Smooth muscle cell of the umbilical artery (primary cell): ENCODE data around the gene PPP1R37. TPM values are rescaled to one million over a fixed set of nuclear protein-coding genes. Genes with fewer than 3 reads are reported as not detected.

ENCODE experiments used
- total RNA-seq: library from RNA; depleted of rRNA; stranded (reverse); fragments of >200 nt; gene quantifications from 2 replicates; pipeline ENCODE4 v1.2.3, GENCODE V29; 2014

PPP1R37 gene
- total RNA-seq: 25.8 and 26.7 TPM in 2 replicates

GRCh38 chr19:45092747-45093678 lies at the start of gene PPP1R37:
Gene PPP1R37, plus strand, starts transcription at chr19:45093179. Its CDS starts 147 bp downstream, at chr19:45093326.

GRCh38 chr19:45076029-45076850 lies 16.7 kb upstream of the PPP1R37 start, which contains the start of gene ZNF296:
Gene ZNF296, minus strand, starts transcription at chr19:45076478. Its CDS starts 105 bp downstream, at chr19:45076373.

GRCh38 chr19:45079063-45079910 lies 13.7 kb upstream of the PPP1R37 start, which contains the start of gene GEMIN7:
Gene GEMIN7, plus strand, starts transcription at chr19:45079260. Its CDS starts 10,855 bp downstream, at chr19:45090115.

GRCh38 chr19:45160870-45161737 lies 68.1 kb downstream of the PPP1R37 start, which contains the start of gene NKPD1:
Gene NKPD1, minus strand, starts transcription at chr19:45160982. Its CDS starts 832 bp downstream, at chr19:45160150.

GRCh38 chr19:45177817-45178261 lies 84.9 kb downstream of the PPP1R37 start, which contains the start of gene TRAPPC6A:
Gene TRAPPC6A, minus strand, starts transcription at chr19:45178237. Its CDS starts 19 bp downstream, at chr19:45178218.

GRCh38 chr19:45178262-45179071 lies 85.5 kb downstream of the PPP1R37 start, which contains the start of gene BLOC1S3:
Gene BLOC1S3, plus strand, starts transcription at chr19:45178784. Its CDS starts 513 bp downstream, at chr19:45179297.

Other genes with a start within 250 kb of the PPP1R37 start
- 95.6 and 115 TPM in 2 replicates for gene NECTIN2, start 246.9 kb upstream of the PPP1R37 start, total RNA-seq
- gene TOMM40, start 201.9 kb upstream of the PPP1R37 start, total RNA-seq: 43.4 and 64.6 TPM in 2 replicates
- gene APOE, start 187.4 kb upstream of the PPP1R37 start, total RNA-seq: 2.3 and 8.9 TPM in 2 replicates
- 0.59 TPM in 1 of 2 replicates, not detected in the other for gene APOC1, start 178.6 kb upstream of the PPP1R37 start, total RNA-seq
- not detected in 2 replicates for gene APOC4, start 150.9 kb upstream of the PPP1R37 start, total RNA-seq
- gene APOC2, start 147.1 kb upstream of the PPP1R37 start, total RNA-seq: not detected in 2 replicates
- 51.7 and 56.2 TPM in 2 replicates for gene CLPTM1, start 137.8 kb upstream of the PPP1R37 start, total RNA-seq
- gene RELB, start 91.7 kb upstream of the PPP1R37 start, total RNA-seq: 11.0 and 19.2 TPM in 2 replicates
- 16.9 and 19.1 TPM in 2 replicates for gene CLASRP, start 54.1 kb upstream of the PPP1R37 start, total RNA-seq
- 0.32 TPM in 1 of 2 replicates, not detected in the other for gene ZNF296, start 16.7 kb upstream of the PPP1R37 start, total RNA-seq
- 20.9 and 25.2 TPM in 2 replicates for gene GEMIN7, start 13.9 kb upstream of the PPP1R37 start, total RNA-seq
- gene NKPD1, start 67.8 kb downstream of the PPP1R37 start, total RNA-seq: under 0.01 and 0.51 TPM in 2 replicates
- 2.8 and 5.0 TPM in 2 replicates for gene TRAPPC6A, start 85.1 kb downstream of the PPP1R37 start, total RNA-seq
- 5.5 and 7.4 TPM in 2 replicates for gene BLOC1S3, start 85.6 kb downstream of the PPP1R37 start, total RNA-seq
- 0.05 TPM in 1 of 2 replicates, not detected in the other for gene EXOC3L2, start 152.2 kb downstream of the PPP1R37 start, total RNA-seq
- gene MARK4, start 158.1 kb downstream of the PPP1R37 start, total RNA-seq: 16.3 and 19.9 TPM in 2 replicates
- gene CKM, start 229.7 kb downstream of the PPP1R37 start, total RNA-seq: not detected in 2 replicates
- not detected in 2 replicates for gene KLC3, start 247.6 kb downstream of the PPP1R37 start, total RNA-seq